Keratinocyte (primary cell): ENCODE results near the gene C12orf60.
"Not testable (repeated sequence)": the region's sequence is repeated elsewhere in the genome, so short reads cannot be mapped to it uniquely, and the experiment has no call there.

Experiments used
- CTCF ChIP-seq, 3 experiments: IDR thresholded peaks in 1 of 3; conservative IDR thresholded peaks in 1 of 3; optimal IDR thresholded peaks in 1 of 3; 2 replicates in 2 of 3; 3 replicates in 1 of 3; pipeline versions ENCODE3 to v1.5.1; 2011; ENCODE audit warnings: low read length in 3 of 3, mild to moderate bottlenecking in 3 of 3, moderate library complexity in 2 of 3, control low read depth in 1 of 3, inconsistent platforms in 1 of 3; ENCODE audit not compliant: insufficient read depth in 2 of 3; ENCODE audit errors: extremely low read depth in 1 of 3
- EZH2 ChIP-seq: IDR thresholded peaks from one replicate; pipeline ENCODE4 v1.6.1; 2012; ENCODE audit warnings: inconsistent platforms, mild to moderate bottlenecking, low read length, moderate library complexity

- TF ChIP-seq EZH2; CTCF (optimal IDR thresholded peaks at IDR 0.05 in 1 of 3, IDR thresholded peaks at IDR 0.05 in 1 of 3, conservative IDR thresholded peaks at IDR 0.05 in 1 of 3; ENCODE audit: extremely low read depth in 1 of 3, insufficient read depth in 2 of 3, low read length in 3 of 3): not testable (repeated sequence)
Measured at GRCh38 chr12:14766020-14766419, 37.5 kb upstream of the C12orf60 start.
